ENCODE results near the gene PEX14.
"Not testable (repeated sequence)": the region's sequence is repeated elsewhere in the genome, so short reads cannot be mapped to it uniquely, and the experiment has no call there.

Gene PEX14

GRCh38 chr1:10473145-10473765 lies 1.5 kb upstream of the PEX14 start:
- peak overlapping the region; percentile 75; the same call in 1 of the 2 replicates for H2AFZ ChIP-seq (ENCODE audit: low read depth, low read length)
- TF ChIP-seq CTCF (IDR thresholded peaks at IDR 0.05; ENCODE audit: low read depth, low read length) (no peak), EZH2phosphoT487 (IDR thresholded peaks at IDR 0.05; ENCODE audit: low read depth) (no peak)
- peak overlapping the region; percentile 73 for H3K9ac ChIP-seq (ENCODE audit: low read length)
- H3K4me1 ChIP-seq (ENCODE audit: low read length): peaks cover 24% of the 10 kb centered on the region
- H3K4me2 ChIP-seq (ENCODE audit: low read length): peak overlapping the region; percentile 88
- no peaks in the 10 kb centered on the region for H3K36me3 ChIP-seq (replicated peaks; ENCODE audit: low read depth, low read length)
- no peaks in the 10 kb centered on the region for H3K9me3 ChIP-seq (ENCODE audit: insufficient read depth, low read length)
- H3K4me3 ChIP-seq (ENCODE audit: low read length): peak overlapping the region; percentile 89
- no peaks in the 10 kb centered on the region for H3K27me3 ChIP-seq (ENCODE audit: low read depth, low read length)
- H3K79me2 ChIP-seq (ENCODE audit: low read length): peaks cover 33% of the 10 kb centered on the region
- H3K27ac ChIP-seq (ENCODE audit: low read length): peak overlapping the region; percentile 81
- H4K20me1 ChIP-seq (ENCODE audit: insufficient read depth, low read length): no peaks in the 10 kb centered on the region

GRCh38 chr1:10474309-10474612 lies 489 bp upstream of the PEX14 start:
- H3K36me3 ChIP-seq (replicated peaks; ENCODE audit: low read depth, low read length); H3K9me3 ChIP-seq (ENCODE audit: insufficient read depth, low read length); H3K27me3 ChIP-seq (ENCODE audit: low read depth, low read length); H3K27ac ChIP-seq (ENCODE audit: low read length); H4K20me1 ChIP-seq (ENCODE audit: insufficient read depth, low read length); H2AFZ ChIP-seq (ENCODE audit: low read depth, low read length): not testable (repeated sequence)
- Histone ChIP-seq H3K4me3 (ENCODE audit: low read length) (peak overlapping the region; percentile 98), H3K4me1 (ENCODE audit: low read length) (peaks cover 24% of the 10 kb centered on the region), H3K4me2 (ENCODE audit: low read length) (peak overlapping the region; percentile 56), H3K79me2 (ENCODE audit: low read length) (peaks cover 36% of the 10 kb centered on the region), H3K9ac (ENCODE audit: low read length) (peak overlapping the region; percentile 70; the same call in 1 of the 2 replicates)

GRCh38 chr1:10475510-10475909 lies 760 bp downstream of the PEX14 start:
- Histone ChIP-seq H2AFZ (ENCODE audit: low read depth, low read length) (peak overlapping the region; percentile 27; the same call in 1 of the 2 replicates), H3K27ac (ENCODE audit: low read length) (0 out of 2 replicates have a peak overlapping the region, but pooled peaks have one; percentile 30), H3K79me2 (ENCODE audit: low read length) (peaks cover 36% of the 10 kb centered on the region)

GRCh38 chr1:10479296-10479695 lies 4.5 kb downstream of the PEX14 start:
- Histone ChIP-seq H3K9me3 (ENCODE audit: insufficient read depth, low read length) (no peaks in the 10 kb centered on the region), H3K4me3 (ENCODE audit: low read length) (no peak overlapping the region), H3K9ac (ENCODE audit: low read length) (no peak overlapping the region), H3K27me3 (ENCODE audit: low read depth, low read length) (no peaks in the 10 kb centered on the region), H3K4me1 (ENCODE audit: low read length) (peaks cover 9% of the 10 kb centered on the region), H3K27ac (ENCODE audit: low read length) (no peak overlapping the region), H2AFZ (ENCODE audit: low read depth, low read length) (no peak overlapping the region), H3K36me3 (replicated peaks; ENCODE audit: low read depth, low read length) (no peaks in the 10 kb centered on the region), H3K79me2 (ENCODE audit: low read length) (peaks cover 22% of the 10 kb centered on the region), H3K4me2 (ENCODE audit: low read length) (no peak overlapping the region), H4K20me1 (ENCODE audit: insufficient read depth, low read length) (no peaks in the 10 kb centered on the region)
- TF ChIP-seq CTCF (IDR thresholded peaks at IDR 0.05; ENCODE audit: low read depth, low read length) (no peak), EZH2phosphoT487 (IDR thresholded peaks at IDR 0.05; ENCODE audit: low read depth) (no peak)

More at GRCh38 chr1:10475510-10475909, 760 bp downstream of the PEX14 start:
- TF ChIP-seq CTCF (IDR thresholded peaks at IDR 0.05; ENCODE audit: low read depth, low read length) (no peak), EZH2phosphoT487 (IDR thresholded peaks at IDR 0.05; ENCODE audit: low read depth) (no peak)
- Histone ChIP-seq H3K27me3 (ENCODE audit: low read depth, low read length) (no peaks in the 10 kb centered on the region), H3K36me3 (replicated peaks; ENCODE audit: low read depth, low read length) (no peaks in the 10 kb centered on the region), H3K9ac (ENCODE audit: low read length) (peak overlapping the region; percentile 70), H4K20me1 (ENCODE audit: insufficient read depth, low read length) (no peaks in the 10 kb centered on the region), H3K4me3 (ENCODE audit: low read length) (peak overlapping the region; percentile 98), H3K4me2 (ENCODE audit: low read length) (peak overlapping the region; percentile 94), H3K9me3 (ENCODE audit: insufficient read depth, low read length) (no peaks in the 10 kb centered on the region), H3K4me1 (ENCODE audit: low read length) (peaks cover 24% of the 10 kb centered on the region)

Data from OCI-LY3 (cell line).